ENCODE measurements around the gene STK32B.

Gene STK32B

DNA sequence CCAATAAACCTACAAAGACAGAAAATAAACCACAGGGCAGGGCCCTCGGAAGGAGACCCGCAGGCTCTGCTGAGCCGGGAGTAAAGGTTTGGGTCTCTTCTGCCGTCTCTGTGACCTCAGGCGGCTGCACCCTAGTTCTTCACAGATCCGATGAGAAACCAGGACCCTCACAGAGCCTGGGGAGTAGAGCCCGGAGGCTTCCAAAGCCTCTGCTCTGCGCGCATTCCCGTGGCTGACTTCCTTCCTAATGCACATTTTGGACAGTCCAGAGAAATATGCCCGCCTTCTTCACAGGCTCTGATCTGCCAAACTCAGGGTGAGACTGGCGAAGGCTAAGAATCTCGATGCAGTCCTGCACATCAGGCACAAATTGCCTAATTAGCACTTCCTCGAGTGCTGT is 411.6 kb downstream of the STK32B start:
- Histone ChIP-seq H2AFZ (ENCODE audit: low read length) (no peak overlapping the region), H4K20me1 (ENCODE audit: insufficient read depth, low read length, poor library complexity, severe bottlenecking) (no peaks in the 10 kb centered on the region), H3K4me2 (ENCODE audit: low read depth, low read length, poor library complexity, severe bottlenecking) (no peak overlapping the region), H3K9me2 (replicated peaks; ENCODE audit: low read depth, low read length) (no peaks in the 10 kb centered on the region), H3K4me1 (ENCODE audit: insufficient read depth, low read length, poor library complexity, severe bottlenecking) (no peaks in the 10 kb centered on the region), H3K79me2 (ENCODE audit: insufficient read depth, low read length) (no peaks in the 10 kb centered on the region), H3K4me3 (ENCODE audit: low read length, poor library complexity, severe bottlenecking) (no peak overlapping the region), H3K9ac (ENCODE audit: low read depth, low read length, poor library complexity, severe bottlenecking) (no peak overlapping the region), H3K36me3 (ENCODE audit: insufficient read depth, low read length) (no peaks in the 10 kb centered on the region), H3K9me3 (ENCODE audit: insufficient read depth, low read depth, low read length) (no peaks in the 10 kb centered on the region; the same call in 1 of the 2 replicates), H3F3A (ENCODE audit: low read depth) (no peaks in the 10 kb centered on the region), H3K27me3 (ENCODE audit: insufficient read depth, low read length, poor library complexity, severe bottlenecking) (no peaks in the 10 kb centered on the region)
- TF ChIP-seq, protein P1, sequence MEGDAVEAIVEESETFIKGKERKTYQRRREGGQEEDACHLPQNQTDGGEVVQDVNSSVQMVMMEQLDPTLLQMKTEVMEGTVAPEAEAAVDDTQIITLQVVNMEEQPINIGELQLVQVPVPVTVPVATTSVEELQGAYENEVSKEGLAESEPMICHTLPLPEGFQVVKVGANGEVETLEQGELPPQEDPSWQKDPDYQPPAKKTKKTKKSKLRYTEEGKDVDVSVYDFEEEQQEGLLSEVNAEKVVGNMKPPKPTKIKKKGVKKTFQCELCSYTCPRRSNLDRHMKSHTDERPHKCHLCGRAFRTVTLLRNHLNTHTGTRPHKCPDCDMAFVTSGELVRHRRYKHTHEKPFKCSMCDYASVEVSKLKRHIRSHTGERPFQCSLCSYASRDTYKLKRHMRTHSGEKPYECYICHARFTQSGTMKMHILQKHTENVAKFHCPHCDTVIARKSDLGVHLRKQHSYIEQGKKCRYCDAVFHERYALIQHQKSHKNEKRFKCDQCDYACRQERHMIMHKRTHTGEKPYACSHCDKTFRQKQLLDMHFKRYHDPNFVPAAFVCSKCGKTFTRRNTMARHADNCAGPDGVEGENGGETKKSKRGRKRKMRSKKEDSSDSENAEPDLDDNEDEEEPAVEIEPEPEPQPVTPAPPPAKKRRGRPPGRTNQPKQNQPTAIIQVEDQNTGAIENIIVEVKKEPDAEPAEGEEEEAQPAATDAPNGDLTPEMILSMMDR (conservative IDR thresholded peaks at IDR 0.05; ENCODE audit: low read length) = no peak
- no peak for TF ChIP-seq EZH2phosphoT487 (IDR thresholded peaks at IDR 0.05; ENCODE audit: borderline replicate concordance)

DNA sequence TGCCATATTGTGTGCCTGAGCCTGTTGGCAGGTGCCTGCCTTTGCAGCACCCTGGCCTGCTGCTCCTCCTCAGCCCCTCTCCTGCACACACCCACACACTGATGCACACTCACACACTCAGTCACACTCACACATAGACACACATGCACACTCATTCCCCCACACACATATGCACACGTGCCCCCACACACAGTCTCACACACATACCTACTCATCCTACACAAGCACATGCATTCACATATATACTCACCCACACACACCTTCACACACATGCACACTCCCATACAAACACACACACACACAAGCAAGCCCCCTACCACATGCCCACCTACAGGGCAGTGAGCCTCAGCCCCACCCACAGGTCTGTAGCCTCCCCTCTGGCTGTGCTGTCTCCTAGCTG is 412.1 kb downstream of the STK32B start:
- TF ChIP-seq EZH2phosphoT487 (IDR thresholded peaks at IDR 0.05; ENCODE audit: borderline replicate concordance) = no peak
- TF ChIP-seq, protein P1 (conservative IDR thresholded peaks at IDR 0.05; ENCODE audit: low read length) = no peak
- H3K79me2 ChIP-seq (ENCODE audit: insufficient read depth, low read length) = no peaks in the 10 kb centered on the region

DNA sequence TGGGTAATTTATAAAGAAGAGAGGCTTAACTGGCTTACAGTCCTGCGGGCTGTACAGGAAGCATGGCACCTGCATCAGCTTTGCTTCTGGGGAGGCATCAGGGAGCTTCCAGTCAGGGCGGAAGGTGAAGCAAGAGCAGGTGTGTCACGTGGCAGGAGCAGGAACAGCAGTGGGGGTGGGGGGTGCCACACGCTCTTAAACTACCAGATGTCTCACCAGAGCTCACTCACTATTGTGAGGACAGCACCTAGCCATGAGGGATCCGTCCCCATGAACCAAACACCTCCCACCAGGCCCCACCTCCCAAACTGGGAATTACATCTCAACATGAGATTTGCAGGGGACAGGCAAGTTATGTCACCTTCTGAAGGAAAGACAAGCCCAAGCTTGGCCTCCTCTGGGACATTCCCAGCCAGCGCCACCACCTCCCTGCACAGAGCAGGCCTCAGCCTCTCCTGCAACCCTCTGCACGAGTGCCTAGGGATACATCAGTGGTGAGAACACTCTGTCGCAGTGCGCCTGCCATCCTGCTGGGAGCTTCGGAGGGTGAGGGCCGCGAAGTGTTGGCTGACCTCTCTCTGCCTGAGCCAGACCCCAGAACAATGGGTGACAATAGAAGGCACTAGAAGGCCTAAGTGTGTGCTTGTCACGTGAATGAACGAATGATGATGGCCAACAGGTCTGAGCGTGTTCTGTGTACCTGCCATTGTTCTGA is 412.8 kb downstream of the STK32B start:
- TF ChIP-seq, protein P1 (conservative IDR thresholded peaks at IDR 0.05; ENCODE audit: low read length) = no peak
- no peak for TF ChIP-seq EZH2phosphoT487 (IDR thresholded peaks at IDR 0.05; ENCODE audit: borderline replicate concordance)
- Histone ChIP-seq H3K9me3 (ENCODE audit: insufficient read depth, low read depth, low read length) (no peaks in the 10 kb centered on the region; the same call in 1 of the 2 replicates), H4K20me1 (ENCODE audit: insufficient read depth, low read length, poor library complexity, severe bottlenecking) (no peaks in the 10 kb centered on the region), H3K27me3 (ENCODE audit: insufficient read depth, low read length, poor library complexity, severe bottlenecking) (no peaks in the 10 kb centered on the region), H3K4me2 (ENCODE audit: low read depth, low read length, poor library complexity, severe bottlenecking) (no peak overlapping the region), H3K9ac (ENCODE audit: low read depth, low read length, poor library complexity, severe bottlenecking) (no peak overlapping the region), H2AFZ (ENCODE audit: low read length) (no peak overlapping the region), H3K4me3 (ENCODE audit: low read length, poor library complexity, severe bottlenecking) (no peak overlapping the region), H3K36me3 (ENCODE audit: insufficient read depth, low read length) (no peaks in the 10 kb centered on the region), H3K9me2 (replicated peaks; ENCODE audit: low read depth, low read length) (no peaks in the 10 kb centered on the region), H3F3A (ENCODE audit: low read depth) (no peaks in the 10 kb centered on the region), H3K79me2 (ENCODE audit: insufficient read depth, low read length) (no peaks in the 10 kb centered on the region), H3K4me1 (ENCODE audit: insufficient read depth, low read length, poor library complexity, severe bottlenecking) (no peaks in the 10 kb centered on the region)

More for the DNA sequence above, 412.1 kb downstream of the STK32B start:
- H3K36me3 ChIP-seq (ENCODE audit: insufficient read depth, low read length) = no peaks in the 10 kb centered on the region
- no peaks in the 10 kb centered on the region for H3F3A ChIP-seq (ENCODE audit: low read depth)
- no peak overlapping the region for H3K4me3 ChIP-seq (ENCODE audit: low read length, poor library complexity, severe bottlenecking)
- H4K20me1 ChIP-seq (ENCODE audit: insufficient read depth, low read length, poor library complexity, severe bottlenecking) = no peaks in the 10 kb centered on the region
- H3K9ac ChIP-seq (ENCODE audit: low read depth, low read length, poor library complexity, severe bottlenecking) = no peak overlapping the region
- H3K4me1 ChIP-seq (ENCODE audit: insufficient read depth, low read length, poor library complexity, severe bottlenecking) = no peaks in the 10 kb centered on the region
- no peaks in the 10 kb centered on the region for H3K9me2 ChIP-seq (replicated peaks; ENCODE audit: low read depth, low read length)
- no peaks in the 10 kb centered on the region for H3K27me3 ChIP-seq (ENCODE audit: insufficient read depth, low read length, poor library complexity, severe bottlenecking)
- H3K9me3 ChIP-seq (ENCODE audit: insufficient read depth, low read depth, low read length) = no peaks in the 10 kb centered on the region; the same call in 1 of the 2 replicates
- no peak overlapping the region for H2AFZ ChIP-seq (ENCODE audit: low read length)
- H3K4me2 ChIP-seq (ENCODE audit: low read depth, low read length, poor library complexity, severe bottlenecking) = no peak overlapping the region

Measured in Loucy (cell line).